ENCODE data around the gene CD8A.
"Not testable (repeated sequence)": the region's sequence is repeated elsewhere in the genome, so short reads cannot be mapped to it uniquely, and the experiment has no call there.

CD8A gene

DNA sequence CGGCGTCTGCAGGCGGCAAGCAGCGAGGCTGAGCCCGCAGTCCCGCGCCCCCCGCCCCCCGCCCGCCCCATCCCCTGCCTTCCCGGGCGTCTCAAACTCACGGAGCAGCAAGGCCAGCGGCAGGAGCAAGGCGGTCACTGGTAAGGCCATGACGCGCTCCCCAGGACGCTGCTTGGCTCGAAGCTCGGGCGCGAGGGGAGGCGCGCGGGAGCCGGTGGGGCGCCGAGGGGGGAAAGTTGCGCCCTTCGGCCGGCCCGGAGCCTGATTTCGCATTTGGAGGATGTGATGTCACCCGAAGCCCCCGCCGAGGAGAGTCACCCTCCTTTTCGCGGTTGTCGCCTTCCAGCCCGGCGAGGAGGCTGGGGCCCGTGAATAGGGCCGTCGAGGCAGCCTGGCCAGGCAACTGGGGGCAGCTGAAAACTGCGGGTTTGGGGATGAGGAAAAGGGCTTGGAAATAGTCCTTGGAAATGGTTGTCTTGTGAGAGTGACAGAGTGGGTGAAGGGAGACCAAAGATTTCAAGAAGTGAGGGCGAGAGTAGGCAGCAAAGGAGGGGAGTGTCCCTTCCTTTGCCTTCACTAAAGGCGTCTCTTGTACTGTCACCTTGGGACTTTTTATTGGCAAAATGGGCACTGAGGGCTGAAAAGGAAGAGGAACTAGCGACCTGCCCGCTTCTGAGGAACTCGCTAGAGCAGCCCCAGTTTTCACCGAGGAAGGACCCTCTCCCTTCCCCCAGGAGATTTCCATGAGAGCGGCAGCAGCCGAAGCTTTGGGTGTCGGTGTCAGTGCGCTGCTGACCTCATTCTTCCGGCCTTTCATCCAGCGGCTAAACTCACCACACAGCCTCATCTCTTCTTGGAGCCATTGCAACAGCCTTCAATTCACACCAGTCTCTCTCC, at the start of gene CD8A:
Gene CD8A (minus strand): TSS at position 238 of the 897 bp plus-strand sequence. CDS start 88 bp downstream, at position 150.
- DNase-seq (ENCODE audit: low read depth) = no peak
- no peak for TF ChIP-seq CTCF (IDR thresholded peaks at IDR 0.05; ENCODE audit: insufficient read depth, low read depth, low read length, missing control alignments)
- H3K4me3 ChIP-seq (ENCODE audit: low read depth, low read length) = no peak within 1 kb of the TSS

GRCh38 chr2:86839871-86840548, 49.3 kb upstream of the CD8A start:
- not testable (repeated sequence) for DNase-seq (ENCODE audit: low read depth); H3K4me3 ChIP-seq (ENCODE audit: low read depth, low read length)

GRCh38 chr2:86839455-86839854, 48.7 kb upstream of the CD8A start:
- not testable (repeated sequence) for DNase-seq (ENCODE audit: low read depth); H3K4me3 ChIP-seq (ENCODE audit: low read depth, low read length)

GRCh38 chr2:86837714-86838113, 47.0 kb upstream of the CD8A start:
- not testable (repeated sequence) for DNase-seq (ENCODE audit: low read depth)

GRCh38 chr2:86836915-86837695, 46.4 kb upstream of the CD8A start:
- DNase-seq (ENCODE audit: low read depth); H3K4me3 ChIP-seq (ENCODE audit: low read depth, low read length): not testable (repeated sequence)

More at GRCh38 chr2:86837714-86838113, 47.0 kb upstream of the CD8A start:
- not testable (repeated sequence) for H3K4me3 ChIP-seq (ENCODE audit: low read depth, low read length)

DNA sequence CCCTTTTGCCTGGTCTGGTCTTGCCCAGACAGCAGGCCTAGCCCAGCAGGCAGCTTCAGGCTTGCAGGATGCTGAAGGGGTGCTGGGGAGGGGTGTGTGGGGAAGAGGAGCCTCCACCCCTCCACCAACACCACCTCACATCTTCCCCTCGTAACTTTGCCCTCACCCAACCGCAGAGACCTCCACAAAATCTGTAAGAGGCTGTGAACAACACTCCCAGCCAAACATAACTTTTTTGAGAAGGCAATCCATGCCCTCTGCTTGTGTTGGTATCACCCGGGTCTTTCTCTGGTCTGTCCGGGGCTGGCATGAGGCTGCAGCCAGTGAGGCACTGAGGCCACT, 44.8 kb upstream of the CD8A start:
- not testable (repeated sequence) for H3K4me3 ChIP-seq (ENCODE audit: low read depth, low read length); DNase-seq (ENCODE audit: low read depth)

GRCh38 chr2:86833315-86833714, 42.6 kb upstream of the CD8A start:
- no peak for DNase-seq (ENCODE audit: low read depth)
- TF ChIP-seq CTCF (IDR thresholded peaks at IDR 0.05; ENCODE audit: insufficient read depth, low read depth, low read length, missing control alignments) = no peak
- H3K4me3 ChIP-seq (ENCODE audit: low read depth, low read length) = no peak overlapping the region

DNA sequence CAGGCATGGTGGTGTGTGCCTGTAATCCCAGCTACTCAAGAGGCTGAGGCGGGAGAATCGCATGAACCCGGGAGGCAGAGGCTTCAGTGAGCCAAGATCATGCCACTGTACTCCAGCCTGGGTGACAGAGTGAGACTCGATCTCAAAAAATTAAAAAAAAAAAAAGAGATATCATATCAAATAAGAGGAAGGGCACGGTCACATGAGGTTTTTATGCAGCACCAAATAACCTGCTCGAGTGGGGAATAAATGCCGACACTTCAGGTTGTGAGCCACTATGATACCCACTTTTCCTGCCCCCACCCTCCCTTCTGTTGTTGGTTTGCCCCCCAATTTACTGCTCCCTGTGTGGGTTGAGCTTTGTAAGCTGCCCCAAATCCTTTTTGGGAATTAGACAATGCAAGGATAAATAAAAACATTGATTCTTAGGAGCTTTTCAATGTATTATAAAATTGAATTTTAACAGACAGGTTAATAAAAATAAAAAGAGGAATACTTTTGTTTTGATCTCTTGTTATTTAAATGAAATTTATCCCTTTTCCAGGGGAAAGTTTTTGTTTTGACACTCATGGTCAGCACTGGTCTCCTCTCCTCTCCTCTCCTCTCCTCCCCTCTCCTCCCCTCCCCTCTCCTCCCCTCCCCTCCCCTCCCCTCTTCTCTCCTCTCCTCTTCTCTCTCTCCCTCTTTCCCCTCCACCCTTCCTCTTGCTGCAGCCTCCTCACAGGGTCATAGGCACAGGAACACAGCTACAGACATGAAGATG, 41.8 kb upstream of the CD8A start:
- TF ChIP-seq CTCF (IDR thresholded peaks at IDR 0.05; ENCODE audit: insufficient read depth, low read depth, low read length, missing control alignments) = no peak
- DNase-seq (ENCODE audit: low read depth) = no peak
- no peak overlapping the region for H3K4me3 ChIP-seq (ENCODE audit: low read depth, low read length)

DNA sequence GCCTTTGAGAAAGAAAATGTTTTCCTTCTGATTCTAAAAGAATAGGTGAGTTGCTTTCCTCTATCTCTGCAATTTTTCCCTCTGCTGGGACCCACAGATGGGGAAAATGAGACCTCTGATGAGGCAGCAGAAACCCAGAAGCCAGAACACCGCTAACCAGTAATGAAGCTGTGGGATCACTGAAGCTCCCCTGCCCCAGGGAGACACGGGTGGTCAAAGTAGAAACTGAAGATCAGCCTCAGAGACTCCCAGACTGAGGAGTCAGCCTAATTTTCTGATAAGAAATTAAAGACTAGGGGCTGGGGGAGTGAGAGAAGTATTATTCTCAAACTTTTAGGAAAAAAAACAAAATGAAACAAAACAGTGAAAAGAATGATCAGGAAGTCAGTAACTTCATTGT, 40.8 kb upstream of the CD8A start:
- no peak for TF ChIP-seq CTCF (IDR thresholded peaks at IDR 0.05; ENCODE audit: insufficient read depth, low read depth, low read length, missing control alignments)
- H3K4me3 ChIP-seq (ENCODE audit: low read depth, low read length) = no peak overlapping the region

More for the DNA sequence above, 40.8 kb upstream of the CD8A start:
- DNase-seq (ENCODE audit: low read depth) = no peak

All from GM12865 (cell line).